Measurements from ENCODE around the gene DDX41.

The DDX41 gene

DNA sequence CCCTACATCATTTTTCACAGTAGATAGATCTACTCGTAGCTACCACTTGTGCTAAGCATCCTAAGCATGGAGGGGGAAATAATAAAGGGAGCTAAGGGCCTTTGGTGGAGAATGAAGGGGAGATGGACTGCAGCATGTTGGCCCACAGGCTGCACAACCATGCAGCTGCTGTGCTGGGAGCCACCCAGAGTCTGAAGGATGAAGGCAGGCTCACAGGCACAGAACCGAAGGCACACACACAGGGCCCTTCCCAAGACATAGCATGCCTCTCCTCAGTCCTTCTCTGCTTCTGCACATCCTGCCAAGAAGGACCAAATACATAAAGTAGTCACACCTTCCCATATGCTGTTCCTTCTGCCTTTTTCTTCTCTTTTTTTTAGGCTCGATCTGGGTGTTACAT lies 31.0 kb upstream of the DDX41 start:
- Histone ChIP-seq H3K9ac (no peak overlapping the region), H3K4me3 (IDR thresholded peaks at IDR 0.05; ENCODE audit: insufficient read depth, low read depth, low read length) (no peak overlapping the region), H3K4me2 (no peak overlapping the region), H3K36me3 (ENCODE audit: insufficient read depth) (no peaks in the 10 kb centered on the region), H2AFZ (ENCODE audit: low read depth) (no peak overlapping the region), H3K4me1 (ENCODE audit: low read depth, poor library complexity, severe bottlenecking) (peaks cover under 1% of the 10 kb centered on the region), H3K79me2 (ENCODE audit: insufficient read depth, low read depth) (peaks cover 9% of the 10 kb centered on the region; the same call in 1 of the 2 replicates), H3K27ac (no peak overlapping the region), H3K27me3 (ENCODE audit: insufficient read depth, low read depth) (no peaks in the 10 kb centered on the region), H4K20me1 (ENCODE audit: insufficient read depth) (no peaks in the 10 kb centered on the region)
- no peak for TF ChIP-seq CTCF (conservative IDR thresholded peaks at IDR 0.05; ENCODE audit: low read depth, low read length)

- no peak for TF ChIP-seq CTCF (conservative IDR thresholded peaks at IDR 0.05; ENCODE audit: low read depth, low read length)
- H3K36me3 ChIP-seq (ENCODE audit: insufficient read depth): no peaks in the 10 kb centered on the region
- no peak overlapping the region for H3K4me2 ChIP-seq
- no peak overlapping the region for H3K4me3 ChIP-seq (IDR thresholded peaks at IDR 0.05; ENCODE audit: insufficient read depth, low read depth, low read length)
- no peaks in the 10 kb centered on the region for H3K4me1 ChIP-seq (ENCODE audit: low read depth, poor library complexity, severe bottlenecking)
- H3K9ac ChIP-seq: no peak overlapping the region
- H3K79me2 ChIP-seq (ENCODE audit: insufficient read depth, low read depth): peaks cover 4% of the 10 kb centered on the region; the same call in 1 of the 2 replicates
- H3K27ac ChIP-seq: no peak overlapping the region
- no peaks in the 10 kb centered on the region for H3K27me3 ChIP-seq (ENCODE audit: insufficient read depth, low read depth)
- no peak overlapping the region for H2AFZ ChIP-seq (ENCODE audit: low read depth)
- H4K20me1 ChIP-seq (ENCODE audit: insufficient read depth): no peaks in the 10 kb centered on the region
Observed at GRCh38 chr5:177546258-177546741, 29.5 kb upstream of the DDX41 start.

GRCh38 chr5:177545487-177546257 lies 28.9 kb upstream of the DDX41 start:
- no peak for TF ChIP-seq CTCF (conservative IDR thresholded peaks at IDR 0.05; ENCODE audit: low read depth, low read length)
- no peaks in the 10 kb centered on the region for H3K27me3 ChIP-seq (ENCODE audit: insufficient read depth, low read depth)
- no peak overlapping the region for H2AFZ ChIP-seq (ENCODE audit: low read depth)
- no peak overlapping the region for H3K4me3 ChIP-seq (IDR thresholded peaks at IDR 0.05; ENCODE audit: insufficient read depth, low read depth, low read length)
- no peak overlapping the region for H3K27ac ChIP-seq
- peaks cover 4% of the 10 kb centered on the region; the same call in 1 of the 2 replicates for H3K79me2 ChIP-seq (ENCODE audit: insufficient read depth, low read depth)
- no peak overlapping the region for H3K9ac ChIP-seq
- H3K4me1 ChIP-seq (ENCODE audit: low read depth, poor library complexity, severe bottlenecking): no peaks in the 10 kb centered on the region
- no peak overlapping the region for H3K4me2 ChIP-seq
- H4K20me1 ChIP-seq (ENCODE audit: insufficient read depth): no peaks in the 10 kb centered on the region
- no peaks in the 10 kb centered on the region for H3K36me3 ChIP-seq (ENCODE audit: insufficient read depth)

- H4K20me1 ChIP-seq (ENCODE audit: insufficient read depth): no peaks in the 10 kb centered on the region
Observed at GRCh38 chr5:177542816-177543465, 26.2 kb upstream of the DDX41 start.

More at GRCh38 chr5:177542816-177543465, 26.2 kb upstream of the DDX41 start:
- Histone ChIP-seq H3K79me2 (ENCODE audit: insufficient read depth, low read depth) (no peaks in the 10 kb centered on the region), H3K4me3 (IDR thresholded peaks at IDR 0.05; ENCODE audit: insufficient read depth, low read depth, low read length) (no peak overlapping the region), H3K4me2 (no peak overlapping the region), H3K9ac (no peak overlapping the region), H3K36me3 (ENCODE audit: insufficient read depth) (no peaks in the 10 kb centered on the region), H3K27ac (no peak overlapping the region), H3K4me1 (ENCODE audit: low read depth, poor library complexity, severe bottlenecking) (no peaks in the 10 kb centered on the region), H2AFZ (ENCODE audit: low read depth) (no peak overlapping the region), H3K27me3 (ENCODE audit: insufficient read depth, low read depth) (no peaks in the 10 kb centered on the region)
- no peak for TF ChIP-seq CTCF (conservative IDR thresholded peaks at IDR 0.05; ENCODE audit: low read depth, low read length)
